Suprapubic skin (tissue), 4 donors: ENCODE results near the gene SYT2. TPM values are rescaled to one million over a fixed set of nuclear protein-coding genes. Genes with fewer than 3 reads are reported as not detected.
A peak's percentile ranks its signal among the peaks of the same experiment; 100 is the strongest.
"Not testable (repeated sequence)": the region's sequence is repeated elsewhere in the genome, so short reads cannot be mapped to it uniquely, and the experiment has no call there.

Experiments
- DNase-seq, 2 donors: peaks; one replicate each; pipeline ENCODE4 v3.0.0-alpha.2; 2019; ENCODE audit warnings: low spot score in 2 of 2
- H3K27ac ChIP-seq: fragments of 200-600 bp; sonication (generic); one replicate; pipeline ENCODE4 v1.5.1; 2019
- H3K27me3 ChIP-seq: fragments of 200-600 bp; sonication (generic); one replicate; pipeline ENCODE4 v1.5.1; 2019
- H3K36me3 ChIP-seq: fragments of 200-600 bp; sonication (generic); one replicate; pipeline ENCODE4 v1.5.1; 2019
- H3K4me1 ChIP-seq: fragments of 200-600 bp; sonication (generic); one replicate; pipeline ENCODE4 v1.5.1; 2019
- H3K4me3 ChIP-seq: fragments of 200-600 bp; sonication (generic); one replicate; pipeline ENCODE4 v1.5.1; 2019; ENCODE audit warnings: mild to moderate bottlenecking
- H3K9me3 ChIP-seq: fragments of 200-600 bp; sonication (generic); one replicate; pipeline ENCODE4 v1.5.1; 2019
- WGBS: methylation state at CpG from one replicate; pipeline ENCODE4 v1.1.5; 2018; 5-methylcytosine and 5-hydroxymethylcytosine counted together
- total RNA-seq, 4 donors: library from RNA; depleted of rRNA; stranded (reverse); fragments of >200 nt; gene quantifications; one replicate each; pipeline ENCODE4 v1.1.0, GENCODE V29; 2016

Gene SYT2
- total RNA-seq, 4 donors from 2014 or later: 0.11 TPM; not detected in 3

- DNase-seq, H3K36me3 ChIP-seq, H3K9me3 ChIP-seq, H3K27me3 ChIP-seq: not testable (repeated sequence)
- Histone ChIP-seq H3K4me1 (peaks cover 20% of the 10 kb centered on the region), H3K4me3 (peak overlapping the region; percentile 37), H3K27ac (peak overlapping the region; percentile 8)
- whole genome bisulfite sequencing: 60% methylated on average over 2 of the region's 2 CpGs
Measured at GRCh38 chr1:202540858-202541257, 169.4 kb downstream of the SYT2 start.

Other genes starting within 250 kb of the SYT2 start
- 100 to 1,000 TPM in 1 of 4 donors, 10 to 100 TPM in 3; 76.1 to 165 (median 89.4) TPM for gene KDM5B, start 98.0 kb upstream of the SYT2 start, total RNA-seq
- gene PCAT6, start 100.5 kb upstream of the SYT2 start, total RNA-seq: 1 to 10 TPM in 3 of 4 donors, not detected in 1; 1.4 to 7.0 (median 3.7) TPM
- gene RABIF, start 178.7 kb upstream of the SYT2 start, total RNA-seq: 10 to 100 TPM in 3 of 4 donors, 1 to 10 TPM in 1; 5.1 to 11.2 (median 10.6) TPM
- 10 to 100 TPM; 13.4 to 19.6 (median 15.1) TPM for gene KLHL12, start 216.8 kb upstream of the SYT2 start, total RNA-seq
- gene ADIPOR1, start 247.9 kb upstream of the SYT2 start, total RNA-seq: 100 to 1,000 TPM; 124 to 190 (median 169) TPM